GM19240 (cell line): ENCODE results near the gene SLC25A30.

ENCODE experiments used
- DNase-seq: peaks from one replicate; pipeline ENCODE4 v3.0.0; 2011; ENCODE audit warnings: low spot score; ENCODE audit not compliant: insufficient read length

The SLC25A30 gene

GRCh38 chr13:45417790-45418534, at the start of gene SLC25A30:
Gene SLC25A30, minus strand, starts transcription at chr13:45418373. Its CDS starts 6,948 bp downstream, at chr13:45411425.
- DNase-seq: peak; percentile 59

DNA sequence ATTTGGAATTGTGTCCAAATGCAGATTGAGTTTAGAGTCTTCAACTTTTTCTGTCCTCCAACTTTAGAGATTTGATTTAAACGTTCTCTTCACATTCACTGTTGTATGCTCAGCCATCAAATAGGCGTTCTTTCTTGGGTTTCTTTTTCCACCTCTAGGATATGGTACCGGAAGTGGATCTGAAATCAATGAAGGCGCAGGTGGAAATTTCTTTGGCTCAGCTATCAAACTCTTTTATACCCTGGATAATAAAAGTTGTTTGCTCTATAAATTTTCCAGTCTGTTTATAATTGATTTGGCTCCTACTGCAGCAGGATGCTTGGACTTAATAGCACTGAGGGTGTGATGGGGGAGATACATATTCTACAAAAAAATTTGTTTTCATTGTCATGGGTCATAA, 48.2 kb upstream of the SLC25A30 start:
- DNase-seq: no peak

- peak; percentile 86 for DNase-seq
Observed at GRCh38 chr13:45464687-45465453, 46.7 kb upstream of the SLC25A30 start, which contains the start of gene COG3. Gene COG3, plus strand, starts transcription at chr13:45464939. Its CDS starts 98 bp downstream, at chr13:45465037.

- no peak for DNase-seq
Observed at GRCh38 chr13:45464141-45464686, 46.0 kb upstream of the SLC25A30 start.

DNA sequence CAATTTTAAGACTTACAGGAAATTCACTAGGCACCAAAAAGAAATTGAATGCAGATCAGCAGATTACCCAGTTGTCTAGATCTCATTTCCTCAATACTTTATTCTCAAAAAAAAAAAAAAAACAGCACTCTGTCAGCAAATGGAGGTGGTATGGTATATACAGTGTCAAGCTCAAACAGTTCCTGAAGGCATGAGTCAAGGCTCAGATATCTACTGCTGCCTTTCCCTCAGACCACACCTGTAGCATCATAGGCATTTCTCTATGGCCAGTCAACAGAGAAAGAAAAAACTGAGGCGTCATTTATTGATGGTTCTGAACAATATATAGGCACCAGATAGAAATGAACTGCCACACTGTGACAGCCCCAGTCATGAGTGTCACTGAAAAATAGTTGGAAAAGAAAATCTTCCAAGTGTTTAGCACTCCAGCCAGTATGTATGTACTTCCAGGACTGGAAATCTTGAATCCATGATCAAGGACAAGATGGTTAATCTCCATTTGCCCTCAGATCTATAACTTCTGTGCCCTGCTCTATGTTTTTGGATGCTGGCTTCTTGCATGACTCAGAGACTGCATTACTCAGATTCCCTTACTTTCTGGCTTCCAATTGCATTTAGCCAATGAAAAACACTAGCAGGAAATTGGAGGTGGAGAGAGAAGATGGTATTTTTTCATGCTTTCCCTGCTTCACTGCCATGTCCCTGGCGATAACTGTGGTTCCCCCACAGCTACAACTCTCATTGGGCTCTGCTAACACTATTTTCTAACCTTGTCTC, 38.2 kb upstream of the SLC25A30 start:
- DNase-seq: no peak

DNA sequence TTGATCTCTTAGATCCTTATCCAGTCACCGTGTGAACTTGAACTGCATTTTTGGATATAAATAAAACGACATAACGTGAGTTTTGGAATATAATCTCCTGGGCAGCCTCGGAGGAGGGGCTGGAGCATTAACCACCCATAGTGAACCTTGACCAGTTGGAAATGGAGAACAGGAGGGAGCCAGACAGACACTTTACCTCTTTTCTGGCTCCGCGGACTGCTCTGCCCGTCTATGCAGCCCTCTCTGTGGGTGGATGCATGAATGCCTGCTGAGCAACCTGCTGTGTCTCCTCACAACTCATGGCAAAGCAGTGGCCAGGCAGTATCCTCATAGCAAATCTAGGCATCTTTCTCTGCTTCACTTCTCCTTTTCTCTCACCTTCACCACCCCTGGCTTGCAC, 36.0 kb upstream of the SLC25A30 start:
- no peak for DNase-seq

DNA sequence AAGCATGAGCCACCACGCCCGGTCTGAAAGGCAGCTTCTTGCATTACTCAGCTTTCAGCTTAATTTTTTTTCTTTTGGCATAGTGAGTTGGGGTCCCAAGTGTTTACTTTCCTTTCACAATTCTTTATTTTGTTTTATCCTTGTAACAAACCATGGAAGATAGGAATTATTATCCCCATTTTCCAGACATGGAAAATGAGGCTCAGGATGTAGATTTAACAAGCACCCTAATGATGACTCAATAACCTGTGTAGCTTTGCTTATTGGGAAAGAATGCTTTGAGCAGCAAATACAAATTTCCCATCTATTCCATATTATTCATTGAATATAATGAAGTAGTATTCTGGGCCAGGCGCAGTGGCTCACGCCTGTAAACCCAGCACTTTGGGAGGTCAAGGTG, 33.1 kb upstream of the SLC25A30 start:
- no peak for DNase-seq

DNA sequence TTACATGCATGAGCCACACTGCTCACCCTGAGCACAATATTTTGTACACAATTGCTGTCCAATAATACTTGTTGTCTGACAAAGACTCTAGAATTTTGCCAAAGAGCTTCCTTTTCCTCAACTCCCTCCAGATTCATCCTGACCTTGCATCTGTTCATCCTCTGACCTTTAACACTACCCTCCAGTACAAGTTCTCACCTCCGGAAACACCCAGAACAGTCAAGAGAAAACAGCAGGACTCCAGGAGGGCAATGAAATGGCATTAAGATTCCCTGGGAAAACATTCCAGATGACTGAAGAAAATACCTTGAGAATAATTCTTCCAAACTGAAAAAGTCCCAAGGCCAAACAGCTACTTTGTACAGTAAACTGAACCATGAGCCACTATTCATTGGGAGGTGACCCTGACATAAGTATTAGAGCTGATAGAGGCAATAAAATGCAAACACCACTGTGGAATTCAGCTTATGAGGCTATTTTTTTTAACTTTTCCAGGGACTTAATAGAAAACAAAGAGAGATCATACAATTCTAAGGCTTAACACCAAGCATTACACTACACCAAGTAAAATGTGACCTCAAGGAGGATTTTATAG, 30.9 kb upstream of the SLC25A30 start:
- no peak for DNase-seq

GRCh38 chr13:45447050-45447661, 29.0 kb upstream of the SLC25A30 start:
- no peak for DNase-seq

DNA sequence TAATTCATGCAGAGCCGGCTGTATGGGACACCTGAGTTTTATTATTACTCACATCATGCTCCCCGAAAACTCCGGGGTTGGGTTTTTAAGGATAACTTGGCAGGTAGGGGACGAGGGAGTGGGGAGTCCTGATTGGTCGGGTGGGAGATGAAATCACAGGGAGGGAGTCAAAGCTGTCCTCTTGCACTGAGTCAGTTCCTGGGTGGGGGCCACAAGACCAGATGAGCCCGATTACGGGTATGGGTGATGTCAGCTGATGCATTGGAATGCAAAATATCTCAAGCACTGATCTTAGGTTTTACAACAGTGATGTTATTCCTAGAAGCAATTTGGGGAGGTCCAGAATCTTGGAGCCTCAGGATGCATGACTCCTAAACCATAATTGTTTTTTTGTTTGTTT, 28.0 kb upstream of the SLC25A30 start:
- no peak for DNase-seq

- DNase-seq: no peak
Observed at GRCh38 chr13:45445053-45445452, 26.9 kb upstream of the SLC25A30 start.

DNA sequence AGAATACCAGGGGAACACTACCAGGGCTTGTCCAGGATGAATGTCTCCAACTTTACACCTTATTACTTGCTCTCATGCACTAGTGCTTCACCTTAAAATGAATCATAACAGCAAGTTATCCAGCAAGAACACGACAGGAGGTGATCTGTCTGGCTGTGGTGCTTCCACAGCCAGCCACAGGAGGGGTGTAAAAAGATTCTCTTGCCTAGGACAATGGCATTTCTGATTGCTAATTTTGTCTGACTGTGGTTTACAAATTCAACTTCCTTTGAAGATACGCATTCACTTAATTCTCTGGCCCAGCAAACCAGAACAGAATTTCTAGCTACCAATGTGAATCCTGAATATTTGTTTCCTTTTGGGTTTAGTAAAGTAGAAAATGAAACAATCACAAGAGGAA, 23.5 kb upstream of the SLC25A30 start:
- peak; percentile 14 for DNase-seq

- DNase-seq: no peak
Observed at GRCh38 chr13:45439781-45440462, 21.7 kb upstream of the SLC25A30 start.

DNA sequence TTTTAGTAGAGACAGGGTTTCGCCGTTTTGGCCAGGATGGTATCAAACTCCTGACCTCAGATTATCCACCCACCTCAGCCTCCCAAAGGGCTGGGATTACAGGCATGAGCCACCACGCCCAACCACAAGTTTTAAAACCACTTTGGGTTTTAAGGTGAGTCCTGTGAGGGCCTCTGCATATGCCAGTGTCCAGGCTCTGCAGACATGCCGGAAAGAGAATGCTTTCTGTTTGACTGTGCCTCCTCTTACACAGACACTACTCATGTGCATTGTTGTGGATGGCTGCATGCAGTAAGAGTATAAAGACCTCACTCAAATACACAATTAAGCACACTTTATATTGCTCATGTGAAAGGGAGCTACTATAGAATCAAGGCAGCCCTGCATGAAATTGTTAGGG, 20.8 kb upstream of the SLC25A30 start:
- no peak for DNase-seq

GRCh38 chr13:45437947-45438346, 19.8 kb upstream of the SLC25A30 start:
- DNase-seq: no peak

DNA sequence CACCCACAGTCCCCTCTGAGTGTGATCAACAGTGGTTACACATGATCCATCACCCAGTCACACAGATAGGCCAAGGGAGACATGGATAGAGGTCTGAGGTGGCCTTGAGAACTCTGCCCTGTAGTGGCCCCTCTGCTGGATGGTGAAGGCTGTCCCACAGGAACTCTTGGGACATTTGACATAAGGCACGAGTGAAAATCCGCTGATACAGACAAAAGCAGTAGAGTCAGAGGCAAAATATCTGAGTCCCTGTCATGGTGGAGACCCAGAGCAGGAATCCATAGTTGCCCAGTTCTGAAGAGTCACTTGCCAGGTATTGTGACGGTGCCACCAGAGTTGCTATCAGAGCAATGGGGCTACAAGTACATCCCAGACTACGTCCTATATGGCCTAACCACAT, 18.8 kb upstream of the SLC25A30 start:
- DNase-seq: no peak

DNA sequence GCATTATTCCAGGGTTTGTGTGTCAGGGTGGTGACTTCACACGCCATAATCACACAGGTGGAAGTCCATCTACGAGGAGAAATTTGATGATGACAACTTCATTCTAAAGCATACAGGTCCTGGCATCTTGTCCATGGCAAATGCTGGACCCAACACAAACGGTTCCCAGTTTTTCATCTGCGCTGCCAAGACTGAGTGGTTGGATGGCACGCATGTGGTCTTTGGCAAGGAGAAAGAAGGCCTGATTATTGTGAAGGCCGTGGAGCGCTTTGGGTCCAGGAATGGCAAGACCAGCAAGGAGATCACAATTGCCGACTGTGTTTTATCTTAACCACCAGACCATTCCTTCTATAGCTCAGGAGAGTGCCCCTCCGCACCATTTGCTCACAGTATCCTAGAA, 18.2 kb upstream of the SLC25A30 start:
- DNase-seq: no peak

DNA sequence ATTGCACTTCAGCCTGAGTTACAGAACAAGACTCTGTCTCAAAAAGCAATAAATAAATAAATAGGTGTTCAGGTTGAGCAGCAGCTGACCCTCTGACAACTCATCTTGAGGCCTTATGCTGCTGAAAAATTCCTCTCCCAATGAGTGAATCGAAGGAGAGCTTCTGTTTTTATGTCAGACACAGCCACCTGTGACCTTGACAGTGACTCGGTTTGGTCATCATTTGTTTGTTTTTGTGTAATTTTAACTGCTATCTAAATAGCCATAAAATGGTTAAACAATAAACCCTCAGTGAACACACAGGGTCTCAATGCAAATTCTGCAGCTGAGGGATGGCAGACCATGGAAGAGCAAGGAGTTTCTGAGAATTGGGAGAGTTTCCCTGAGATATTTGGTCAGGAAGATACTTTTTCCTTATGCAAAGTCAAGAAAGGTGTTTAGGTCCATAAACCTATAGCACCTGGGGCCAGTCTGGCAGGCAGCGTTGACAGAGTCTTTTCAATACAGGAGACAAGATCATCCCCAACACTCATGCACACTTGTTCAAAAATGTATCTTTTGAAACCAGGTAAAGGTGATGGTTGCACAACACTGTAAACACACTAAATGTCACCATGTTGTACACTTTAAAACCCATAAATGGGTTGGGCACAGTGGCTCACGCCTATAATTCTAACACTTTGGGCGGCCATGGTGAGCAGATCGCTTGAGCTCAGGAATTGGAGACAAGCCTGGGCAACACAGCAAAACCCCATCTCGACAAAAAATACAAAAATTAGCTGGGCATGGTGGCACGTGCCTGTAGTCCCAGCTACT, 16.6 kb upstream of the SLC25A30 start:
- DNase-seq: no peak

DNA sequence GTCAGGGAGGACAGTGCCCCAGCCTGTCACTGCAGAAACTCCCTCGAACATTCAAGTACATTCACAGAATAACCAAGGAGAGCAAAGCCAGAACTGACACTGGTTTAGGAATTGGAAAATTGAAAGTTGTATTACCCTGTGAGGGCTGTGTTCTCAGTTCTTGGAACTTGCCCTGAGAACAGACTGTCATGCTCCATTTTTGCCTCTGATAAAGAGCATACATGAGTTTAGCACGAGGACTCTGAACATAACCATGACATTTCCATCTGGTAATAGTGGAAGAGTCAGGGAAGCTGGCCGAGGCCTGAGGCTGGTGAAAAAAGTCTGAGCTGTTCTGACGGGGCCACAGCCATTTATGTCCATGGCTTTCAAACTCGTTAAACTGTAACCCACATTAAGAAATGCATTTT, 15.2 kb upstream of the SLC25A30 start:
- no peak for DNase-seq
